Osteoblast (primary cell): ENCODE measurements around the gene KIF1B. TPM values are rescaled to one million over a fixed set of nuclear protein-coding genes. Genes with fewer than 3 reads are reported as not detected.

Experiments
- DNase-seq: peaks from one replicate; pipeline ENCODE4 v3.0.0; 2011; ENCODE audit warnings: low spot score, mixed read lengths; ENCODE audit not compliant: insufficient read length; ENCODE audit errors: missing footprints
- H2AFZ ChIP-seq: 2 replicates; pipeline ENCODE4 v1.6.0; 2011; ENCODE audit warnings: mild to moderate bottlenecking, low read length
- H3K27ac ChIP-seq: 2 replicates; pipeline ENCODE4 v1.5.1; 2011; ENCODE audit warnings: mild to moderate bottlenecking, low read depth, low read length, moderate library complexity
- H3K27me3 ChIP-seq: 2 replicates; pipeline ENCODE4 v1.6.0; 2012; ENCODE audit warnings: mild to moderate bottlenecking, control low read depth, inconsistent platforms, low read length, moderate library complexity; ENCODE audit not compliant: insufficient read depth
- H3K36me3 ChIP-seq: 2 replicates; pipeline ENCODE4 v1.5.1; 2011; ENCODE audit warnings: mild to moderate bottlenecking, low read length, control low read depth, moderate library complexity; ENCODE audit not compliant: insufficient read depth
- H3K4me1 ChIP-seq: 2 replicates; pipeline ENCODE4 v1.5.1; 2011; ENCODE audit warnings: mild to moderate bottlenecking, low read length, control low read depth, moderate library complexity; ENCODE audit not compliant: insufficient read depth
- H3K4me2 ChIP-seq: 2 replicates; pipeline ENCODE4 v1.6.0; 2011; ENCODE audit warnings: mild to moderate bottlenecking, low read length; ENCODE audit not compliant: insufficient read depth
- H3K4me3 ChIP-seq: fragments of 200-600 bp; sonication (generic); 3 replicates; pipeline ENCODE4 v1.5.1; 2012; ENCODE audit warnings: mild to moderate bottlenecking, low read length, inconsistent platforms; ENCODE audit not compliant: insufficient read depth
- H3K79me2 ChIP-seq: 2 replicates; pipeline ENCODE4 v1.6.0; 2012; ENCODE audit warnings: mild to moderate bottlenecking, low read length, control low read depth, inconsistent platforms; ENCODE audit not compliant: insufficient read depth
- H3K9me3 ChIP-seq: 2 replicates; pipeline ENCODE4 v1.5.1; 2011; ENCODE audit warnings: low read depth, low read length, control low read depth
- H4K20me1 ChIP-seq: 2 replicates; pipeline ENCODE4 v1.6.0; 2012; ENCODE audit warnings: mild to moderate bottlenecking, low read length, control low read depth; ENCODE audit not compliant: insufficient read depth
- total RNA-seq: library from RNA; depleted of rRNA; stranded (reverse); fragments of >200 nt; gene quantifications from 2 replicates; pipeline ENCODE4 v1.2.3, GENCODE V29; 2012
- TF ChIP-seq, protein P1 (sequence below): IDR thresholded peaks from 2 replicates; pipeline ENCODE4 v1.5.1; 2011; ENCODE audit warnings: mild to moderate bottlenecking, low read depth, low read length, moderate library complexity; ENCODE audit errors: extremely low read depth

Gene KIF1B
- total RNA-seq, 1 donor = 35.8 TPM

DNA sequence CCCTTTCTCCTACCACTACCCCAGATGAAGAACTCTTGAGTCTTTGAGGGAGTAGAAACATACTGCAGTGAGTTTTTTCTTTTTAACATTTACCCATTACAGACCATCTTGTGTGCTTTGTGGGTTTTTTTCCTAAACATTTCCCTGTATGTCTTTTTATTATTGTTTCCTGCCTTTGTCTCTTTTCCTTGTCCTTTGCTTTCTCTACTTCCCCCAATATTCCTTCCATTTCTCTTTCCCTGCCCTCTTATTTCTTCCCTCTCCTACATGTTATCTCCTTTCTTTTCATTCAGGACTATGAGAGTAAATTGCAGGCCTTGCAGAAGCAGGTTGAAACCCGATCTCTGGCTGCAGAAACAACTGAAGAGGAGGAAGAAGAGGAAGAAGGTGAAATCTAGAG, 109.4 kb downstream of the KIF1B start:
- H3K36me3 ChIP-seq = no peaks in the 10 kb centered on the region
- H3K27me3 ChIP-seq = no peaks in the 10 kb centered on the region
- H2AFZ ChIP-seq = no peak overlapping the region
- no peaks in the 10 kb centered on the region for H3K9me3 ChIP-seq
- H4K20me1 ChIP-seq = no peaks in the 10 kb centered on the region
- no peaks in the 10 kb centered on the region for H3K79me2 ChIP-seq
- DNase-seq = no peak
- H3K4me3 ChIP-seq = no peak overlapping the region
- H3K27ac ChIP-seq = no peak overlapping the region
- TF ChIP-seq, protein P1, sequence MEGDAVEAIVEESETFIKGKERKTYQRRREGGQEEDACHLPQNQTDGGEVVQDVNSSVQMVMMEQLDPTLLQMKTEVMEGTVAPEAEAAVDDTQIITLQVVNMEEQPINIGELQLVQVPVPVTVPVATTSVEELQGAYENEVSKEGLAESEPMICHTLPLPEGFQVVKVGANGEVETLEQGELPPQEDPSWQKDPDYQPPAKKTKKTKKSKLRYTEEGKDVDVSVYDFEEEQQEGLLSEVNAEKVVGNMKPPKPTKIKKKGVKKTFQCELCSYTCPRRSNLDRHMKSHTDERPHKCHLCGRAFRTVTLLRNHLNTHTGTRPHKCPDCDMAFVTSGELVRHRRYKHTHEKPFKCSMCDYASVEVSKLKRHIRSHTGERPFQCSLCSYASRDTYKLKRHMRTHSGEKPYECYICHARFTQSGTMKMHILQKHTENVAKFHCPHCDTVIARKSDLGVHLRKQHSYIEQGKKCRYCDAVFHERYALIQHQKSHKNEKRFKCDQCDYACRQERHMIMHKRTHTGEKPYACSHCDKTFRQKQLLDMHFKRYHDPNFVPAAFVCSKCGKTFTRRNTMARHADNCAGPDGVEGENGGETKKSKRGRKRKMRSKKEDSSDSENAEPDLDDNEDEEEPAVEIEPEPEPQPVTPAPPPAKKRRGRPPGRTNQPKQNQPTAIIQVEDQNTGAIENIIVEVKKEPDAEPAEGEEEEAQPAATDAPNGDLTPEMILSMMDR = no peak
- no peak overlapping the region for H3K4me2 ChIP-seq
- H3K4me1 ChIP-seq = no peaks in the 10 kb centered on the region

DNA sequence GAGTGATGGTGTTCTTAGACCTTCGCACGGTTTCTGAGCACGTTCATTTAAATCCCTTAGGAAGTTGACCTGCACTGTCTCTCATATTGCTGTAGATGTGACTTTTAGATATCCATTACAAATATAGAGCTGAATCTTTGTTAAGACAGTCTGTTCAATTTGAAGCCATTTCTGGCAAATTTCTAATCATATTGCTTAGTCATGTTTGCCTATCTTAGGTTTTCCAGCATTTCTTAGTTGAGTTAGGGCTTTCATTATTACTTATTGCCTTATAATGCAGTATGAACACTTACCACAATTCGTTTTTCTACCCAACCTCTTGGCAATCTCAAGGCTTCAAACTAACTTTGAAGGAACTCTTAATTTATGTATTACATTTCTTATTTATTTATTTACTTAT, 110.0 kb downstream of the KIF1B start:
- H3K9me3 ChIP-seq = no peaks in the 10 kb centered on the region
- DNase-seq = no peak
- no peak overlapping the region for H3K4me3 ChIP-seq
- no peak overlapping the region for H2AFZ ChIP-seq
- H3K27ac ChIP-seq = no peak overlapping the region
- H4K20me1 ChIP-seq = no peaks in the 10 kb centered on the region
- H3K4me1 ChIP-seq = no peaks in the 10 kb centered on the region
- TF ChIP-seq, protein P1 = no peak
- no peak overlapping the region for H3K4me2 ChIP-seq
- no peaks in the 10 kb centered on the region for H3K27me3 ChIP-seq
- H3K79me2 ChIP-seq = no peaks in the 10 kb centered on the region
- H3K36me3 ChIP-seq = no peaks in the 10 kb centered on the region

DNA sequence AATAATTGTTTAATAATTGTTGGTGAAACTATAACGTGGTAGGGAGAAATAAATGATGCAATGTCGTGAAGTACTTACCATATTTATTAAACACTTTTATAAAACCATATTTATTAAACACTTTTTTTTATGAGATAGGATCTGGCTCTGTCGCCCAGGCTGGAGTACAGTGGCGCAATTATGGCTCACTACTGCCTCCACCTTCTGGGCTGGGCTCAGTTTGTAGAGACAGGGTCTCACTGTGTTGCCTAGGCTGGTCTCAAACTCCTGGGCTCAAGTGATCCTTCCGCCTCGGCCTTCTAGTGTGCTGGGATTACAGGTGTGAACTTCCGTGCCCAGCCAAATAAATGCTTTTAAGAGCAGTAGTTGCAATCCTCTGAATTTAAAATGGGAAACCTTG, 112.5 kb downstream of the KIF1B start:
- no peaks in the 10 kb centered on the region for H3K4me1 ChIP-seq
- no peak overlapping the region for H3K27ac ChIP-seq
- H2AFZ ChIP-seq = no peak overlapping the region
- no peaks in the 10 kb centered on the region for H3K36me3 ChIP-seq
- no peaks in the 10 kb centered on the region for H3K27me3 ChIP-seq
- TF ChIP-seq, protein P1 = no peak
- DNase-seq = no peak
- no peaks in the 10 kb centered on the region for H3K9me3 ChIP-seq
- H4K20me1 ChIP-seq = no peaks in the 10 kb centered on the region
- H3K79me2 ChIP-seq = no peaks in the 10 kb centered on the region
- H3K4me2 ChIP-seq = no peak overlapping the region
- no peak overlapping the region for H3K4me3 ChIP-seq

DNA sequence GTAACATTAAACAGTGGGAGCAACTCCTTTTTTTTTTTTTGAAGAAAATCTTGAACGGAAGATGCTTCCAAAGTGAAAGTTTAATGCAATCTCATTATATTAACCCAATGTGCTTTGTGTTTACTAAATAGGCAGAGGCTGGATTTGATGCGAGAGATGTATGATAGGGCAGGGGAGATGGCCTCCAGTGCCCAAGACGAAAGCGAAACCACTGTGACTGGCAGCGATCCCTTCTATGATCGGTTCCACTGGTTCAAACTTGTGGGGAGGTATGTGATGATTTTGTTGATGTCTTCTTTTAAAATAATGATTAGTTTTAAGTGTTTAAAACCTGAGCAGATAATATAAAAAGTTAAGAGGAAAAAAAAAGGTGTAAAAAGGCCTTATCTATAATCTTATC, 114.3 kb downstream of the KIF1B start:
- no peaks in the 10 kb centered on the region for H3K36me3 ChIP-seq
- no peak for DNase-seq
- no peak overlapping the region for H3K4me2 ChIP-seq
- TF ChIP-seq, protein P1 = no peak
- H3K4me1 ChIP-seq = no peaks in the 10 kb centered on the region
- no peaks in the 10 kb centered on the region for H3K79me2 ChIP-seq
- H4K20me1 ChIP-seq = no peaks in the 10 kb centered on the region
- H2AFZ ChIP-seq = no peak overlapping the region
- H3K27me3 ChIP-seq = no peaks in the 10 kb centered on the region
- no peaks in the 10 kb centered on the region for H3K9me3 ChIP-seq
- no peak overlapping the region for H3K4me3 ChIP-seq
- H3K27ac ChIP-seq = no peak overlapping the region
